Lung (tissue), 12 donors: ENCODE measurements around the gene MUS81. TPM values are rescaled to one million over a fixed set of nuclear protein-coding genes. Genes with fewer than 3 reads are reported as not detected.

Experiments used
- ATAC-seq: fragments of 200-7000 bp; cut with Tn5 transposase; one replicate; pipeline ENCODE4 v1.9.1; 2020; ENCODE audit warnings: moderate number of reproducible peaks; ENCODE audit not compliant: insufficient read depth, low FRiP score
- DNase-seq, 3 donors: peaks; one replicate each; pipeline ENCODE4 v3.0.0-alpha.2; 2013 to 2017
- H3K27ac ChIP-seq, 2 donors: one replicate each; pipeline ENCODE4 v1.5.1; 2013; ENCODE audit warnings: mild to moderate bottlenecking in 2 of 2, moderate library complexity in 2 of 2, control low read depth in 1 of 2, inconsistent platforms in 1 of 2, low read depth in 1 of 2, low read length in 1 of 2
- H3K27me3 ChIP-seq, 3 donors: one replicate each; pipeline ENCODE4 v1.5.1; 2013; ENCODE audit warnings: low read length in 2 of 3; ENCODE audit not compliant: control insufficient read depth in 3 of 3, insufficient read depth in 3 of 3
- H3K36me3 ChIP-seq, 4 donors: one replicate each; pipeline ENCODE4 v1.5.1; 2013; ENCODE audit warnings: low read length in 4 of 4, mild to moderate bottlenecking in 1 of 4, moderate library complexity in 1 of 4; ENCODE audit not compliant: control insufficient read depth in 4 of 4, insufficient read depth in 4 of 4
- H3K4me1 ChIP-seq, 5 donors: one replicate each; pipeline ENCODE4 v1.5.1; 2013; ENCODE audit warnings: low read length in 5 of 5, mild to moderate bottlenecking in 2 of 5, moderate library complexity in 1 of 5; ENCODE audit not compliant: control insufficient read depth in 5 of 5, insufficient read depth in 5 of 5
- H3K4me3 ChIP-seq: one replicate; pipeline ENCODE4 v1.5.1; 2013; ENCODE audit warnings: mild to moderate bottlenecking, control low read depth, moderate library complexity
- H3K9ac ChIP-seq, 2 donors: one replicate each; pipeline ENCODE4 v1.5.1; 2013; ENCODE audit warnings: low read length in 2 of 2, control low read depth in 1 of 2; ENCODE audit not compliant: insufficient read depth in 1 of 2
- H3K9me3 ChIP-seq, 4 donors: one replicate each; pipeline ENCODE4 v1.5.1; 2013; ENCODE audit warnings: low read length in 3 of 4, mild to moderate bottlenecking in 1 of 4, moderate library complexity in 1 of 4; ENCODE audit not compliant: control insufficient read depth in 4 of 4, insufficient read depth in 3 of 4
- CTCF ChIP-seq: IDR thresholded peaks from 2 replicates; pipeline ENCODE4 v1.5.1; 2012; ENCODE audit warnings: mild to moderate bottlenecking; ENCODE audit errors: control extremely low read depth, extremely low read depth
- WGBS, 2 donors: extraction: QIAGEN DNeasy Blood & Tissue Kit; methylation state at CpG; one replicate each; pipeline ENCODE4 v1.1.7; 2013; 5-methylcytosine and 5-hydroxymethylcytosine counted together
- polyA plus RNA-seq, 2 donors: library from polyadenylated mRNA; stranded (reverse); fragments of 200-250 nt; gene quantifications; one replicate each; pipeline ENCODE4 v1.2.1, GENCODE V29; 2013
- total RNA-seq, 2 donors: library from RNA; depleted of rRNA in 1 of 2; stranded (reverse); fragments of >200 nt in 1 of 2; gene quantifications; one replicate each; pipeline ENCODE4 v1.2.1, GENCODE V29; 2014 to 2021
- donor health status: control.
- donor health status: control.
- donor health status: Bipolar disorder and iron deficiency.
- donor health status: healthy.
- donor health status: DM: yes; HTN: yes; CAD: no.

MUS81 gene
- total and polyA plus RNA-seq, 4 donors, result 35.0 to 62.2 (median 53.8) TPM

GRCh38 chr11:65864706-65865471, 4.7 kb downstream of the MUS81 start:
- no peaks in the 10 kb centered on the region for H3K27me3 ChIP-seq
- 87 to 94% methylated on average over 18 of the region's 18 CpGs for WGBS, 2 donors
- H3K27ac ChIP-seq, result no peak overlapping the region
- peaks cover 0 to 16% (median 9%) of the 10 kb centered on the region in 5 donors for H3K4me1 ChIP-seq
- H3K9me3 ChIP-seq, result no peaks in the 10 kb centered on the region
- DNase-seq (peak in 1 of 3 donors; percentile 12), ATAC-seq (no peak)
- no peak overlapping the region for H3K9ac ChIP-seq
- no peak for TF ChIP-seq CTCF
- peaks cover 13 to 58% (median 39%) of the 10 kb centered on the region in 4 donors for H3K36me3 ChIP-seq
- H3K4me3 ChIP-seq, result no peak overlapping the region

- Histone ChIP-seq H3K36me3 (peaks cover 13 to 58% (median 45%) of the 10 kb centered on the region in 4 donors), H3K27me3 (no peaks in the 10 kb centered on the region), H3K4me1 (peaks cover 0 to 19% (median 12%) of the 10 kb centered on the region in 5 donors), H3K27ac (no peak overlapping the region), H3K4me3 (no peak overlapping the region), H3K9ac (no peak overlapping the region), H3K9me3 (no peaks in the 10 kb centered on the region)
- peak in 1 of 3 donors; percentile 11 for DNase-seq
- no peak for TF ChIP-seq CTCF
- 89 to 95% methylated on average over 8 to 9 of the region's 9 CpGs for WGBS, 2 donors
- ATAC-seq, result no peak
These were observed 5.4 kb downstream of the MUS81 start for GRCh38 chr11:65865550-65866172.

- 85 to 87% methylated on average over 21 of the region's 21 CpGs for WGBS, 2 donors
- H3K27ac ChIP-seq, result no peak overlapping the region
- H3K4me1 ChIP-seq, result peaks cover 0 to 21% (median 9%) of the 10 kb centered on the region in 5 donors
- DNase-seq, result no peak
- peaks cover 13 to 66% (median 45%) of the 10 kb centered on the region in 4 donors for H3K36me3 ChIP-seq
- no peak overlapping the region for H3K9ac ChIP-seq
- no peaks in the 10 kb centered on the region for H3K9me3 ChIP-seq
- TF ChIP-seq CTCF, result no peak
- H3K27me3 ChIP-seq, result no peaks in the 10 kb centered on the region
- no peak overlapping the region for H3K4me3 ChIP-seq
- no peak for ATAC-seq
These were observed 6.5 kb downstream of the MUS81 start for GRCh38 chr11:65866509-65867283.
